Measurements from ENCODE around the gene RABEP1.
"Not testable (repeated sequence)": the region's sequence is repeated elsewhere in the genome, so short reads cannot be mapped to it uniquely, and the experiment has no call there.

Gene RABEP1

GRCh38 chr17:5430413-5430999 lies 148.4 kb downstream of the RABEP1 start:
- H3K4me3 ChIP-seq (ENCODE audit: low read depth in 1 of 2, low read length in 2 of 2) = no peak overlapping the region
- no peak overlapping the region for H3K9ac ChIP-seq (ENCODE audit: low read length)
- H3K36me3 ChIP-seq (ENCODE audit: insufficient read depth, low read length) = peaks cover 89% of the 10 kb centered on the region
- H3K27me3 ChIP-seq (ENCODE audit: control insufficient read depth in 1 of 2, insufficient read depth in 2 of 2, low read length in 2 of 2) = no peaks in the 10 kb centered on the region
- H3K27ac ChIP-seq (ENCODE audit: low read depth, low read length) = no peak overlapping the region
- H3K4me1 ChIP-seq (ENCODE audit: insufficient read depth, low read length) = no peaks in the 10 kb centered on the region
- H3K9me3 ChIP-seq (ENCODE audit: low read length) = no peaks in the 10 kb centered on the region

- H3K4me1 ChIP-seq (ENCODE audit: insufficient read depth, low read length); H3K9ac ChIP-seq (ENCODE audit: low read length); H3K27me3 ChIP-seq (ENCODE audit: control insufficient read depth in 1 of 2, insufficient read depth in 2 of 2, low read length in 2 of 2); H3K27ac ChIP-seq (ENCODE audit: low read depth, low read length); H3K4me3 ChIP-seq (ENCODE audit: low read depth in 1 of 2, low read length in 2 of 2); H3K9me3 ChIP-seq (ENCODE audit: low read length): not testable (repeated sequence)
- peaks cover 84% of the 10 kb centered on the region for H3K36me3 ChIP-seq (ENCODE audit: insufficient read depth, low read length)
Observed at GRCh38 chr17:5431234-5431633, 149.2 kb downstream of the RABEP1 start.

GRCh38 chr17:5431949-5432556 lies 150.0 kb downstream of the RABEP1 start:
- Histone ChIP-seq H3K36me3 (ENCODE audit: insufficient read depth, low read length) (peaks cover 80% of the 10 kb centered on the region), H3K9ac (ENCODE audit: low read length) (no peak overlapping the region), H3K27ac (ENCODE audit: low read depth, low read length) (no peak overlapping the region)

GRCh38 chr17:5434984-5435383 lies 152.9 kb downstream of the RABEP1 start:
- Histone ChIP-seq H3K27ac (ENCODE audit: low read depth, low read length) (no peak overlapping the region), H3K9me3 (ENCODE audit: low read length) (no peaks in the 10 kb centered on the region), H3K36me3 (ENCODE audit: insufficient read depth, low read length) (peaks cover 57% of the 10 kb centered on the region), H3K9ac (ENCODE audit: low read length) (no peak overlapping the region), H3K4me1 (ENCODE audit: insufficient read depth, low read length) (peaks cover 14% of the 10 kb centered on the region), H3K4me3 (ENCODE audit: low read depth in 1 of 2, low read length in 2 of 2) (no peak overlapping the region), H3K27me3 (ENCODE audit: control insufficient read depth in 1 of 2, insufficient read depth in 2 of 2, low read length in 2 of 2) (no peaks in the 10 kb centered on the region)

More at GRCh38 chr17:5431949-5432556, 150.0 kb downstream of the RABEP1 start:
- H3K9me3 ChIP-seq (ENCODE audit: low read length) = no peaks in the 10 kb centered on the region
- H3K4me3 ChIP-seq (ENCODE audit: low read depth in 1 of 2, low read length in 2 of 2) = no peak overlapping the region
- H3K4me1 ChIP-seq (ENCODE audit: insufficient read depth, low read length) = no peaks in the 10 kb centered on the region
- H3K27me3 ChIP-seq (ENCODE audit: control insufficient read depth in 1 of 2, insufficient read depth in 2 of 2, low read length in 2 of 2) = no peaks in the 10 kb centered on the region
